Measurements from ENCODE around the gene SNX20. TPM values are rescaled to one million over a fixed set of nuclear protein-coding genes. Genes with fewer than 3 reads are reported as not detected.

SNX20 gene
- total and polyA plus RNA-seq, 10 of the 15 experiments (the other 5 are each of a cell fraction or from before 2014, with no cell fraction given), result 4.6 to 30.8 (median 21.9) TPM

GRCh38 chr16:50642349-50642748 lies 38.8 kb downstream of the SNX20 start (continued):
- TF ChIP-seq, protein P1, sequence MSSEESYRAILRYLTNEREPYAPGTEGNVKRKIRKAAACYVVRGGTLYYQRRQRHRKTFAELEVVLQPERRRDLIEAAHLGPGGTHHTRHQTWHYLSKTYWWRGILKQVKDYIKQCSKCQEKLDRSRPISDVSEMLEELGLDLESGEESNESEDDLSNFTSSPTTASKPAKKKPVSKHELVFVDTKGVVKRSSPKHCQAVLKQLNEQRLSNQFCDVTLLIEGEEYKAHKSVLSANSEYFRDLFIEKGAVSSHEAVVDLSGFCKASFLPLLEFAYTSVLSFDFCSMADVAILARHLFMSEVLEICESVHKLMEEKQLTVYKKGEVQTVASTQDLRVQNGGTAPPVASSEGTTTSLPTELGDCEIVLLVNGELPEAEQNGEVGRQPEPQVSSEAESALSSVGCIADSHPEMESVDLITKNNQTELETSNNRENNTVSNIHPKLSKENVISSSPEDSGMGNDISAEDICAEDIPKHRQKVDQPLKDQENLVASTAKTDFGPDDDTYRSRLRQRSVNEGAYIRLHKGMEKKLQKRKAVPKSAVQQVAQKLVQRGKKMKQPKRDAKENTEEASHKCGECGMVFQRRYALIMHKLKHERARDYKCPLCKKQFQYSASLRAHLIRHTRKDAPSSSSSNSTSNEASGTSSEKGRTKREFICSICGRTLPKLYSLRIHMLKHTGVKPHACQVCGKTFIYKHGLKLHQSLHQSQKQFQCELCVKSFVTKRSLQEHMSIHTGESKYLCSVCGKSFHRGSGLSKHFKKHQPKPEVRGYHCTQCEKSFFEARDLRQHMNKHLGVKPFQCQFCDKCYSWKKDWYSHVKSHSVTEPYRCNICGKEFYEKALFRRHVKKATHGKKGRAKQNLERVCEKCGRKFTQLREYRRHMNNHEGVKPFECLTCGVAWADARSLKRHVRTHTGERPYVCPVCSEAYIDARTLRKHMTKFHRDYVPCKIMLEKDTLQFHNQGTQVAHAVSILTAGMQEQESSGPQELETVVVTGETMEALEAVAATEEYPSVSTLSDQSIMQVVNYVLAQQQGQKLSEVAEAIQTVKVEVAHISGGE (CRISPR knock-in tag; IDR thresholded peaks at IDR 0.05), result no peak
- TF ChIP-seq ZBED1 (IDR thresholded peaks at IDR 0.05; ENCODE audit: borderline replicate concordance) (no peak), EZH2 (IDR thresholded peaks at IDR 0.05; ENCODE audit: borderline replicate concordance, control insufficient read depth, low read depth, low read length) (no peak), NFYB (IDR thresholded peaks at IDR 0.05; ENCODE audit: insufficient read depth, low read depth, low read length) (no peak), ZNF207 (IDR thresholded peaks at IDR 0.05; ENCODE audit: borderline replicate concordance) (no peak), CEBPB (IDR thresholded peaks at IDR 0.05; ENCODE audit: borderline replicate concordance in 1 of 2, low read depth in 2 of 2, low read length in 2 of 2) (no peak), EP300 (IDR thresholded peaks at IDR 0.05; ENCODE audit: borderline replicate concordance in 1 of 2, control insufficient read depth in 1 of 2, low read depth in 2 of 2, low read length in 2 of 2) (no peak)
- TF ChIP-seq, protein P2, sequence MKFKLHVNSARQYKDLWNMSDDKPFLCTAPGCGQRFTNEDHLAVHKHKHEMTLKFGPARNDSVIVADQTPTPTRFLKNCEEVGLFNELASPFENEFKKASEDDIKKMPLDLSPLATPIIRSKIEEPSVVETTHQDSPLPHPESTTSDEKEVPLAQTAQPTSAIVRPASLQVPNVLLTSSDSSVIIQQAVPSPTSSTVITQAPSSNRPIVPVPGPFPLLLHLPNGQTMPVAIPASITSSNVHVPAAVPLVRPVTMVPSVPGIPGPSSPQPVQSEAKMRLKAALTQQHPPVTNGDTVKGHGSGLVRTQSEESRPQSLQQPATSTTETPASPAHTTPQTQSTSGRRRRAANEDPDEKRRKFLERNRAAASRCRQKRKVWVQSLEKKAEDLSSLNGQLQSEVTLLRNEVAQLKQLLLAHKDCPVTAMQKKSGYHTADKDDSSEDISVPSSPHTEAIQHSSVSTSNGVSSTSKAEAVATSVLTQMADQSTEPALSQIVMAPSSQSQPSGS (IDR thresholded peaks at IDR 0.05; ENCODE audit: low read length), result no peak
- TF ChIP-seq, protein P3, sequence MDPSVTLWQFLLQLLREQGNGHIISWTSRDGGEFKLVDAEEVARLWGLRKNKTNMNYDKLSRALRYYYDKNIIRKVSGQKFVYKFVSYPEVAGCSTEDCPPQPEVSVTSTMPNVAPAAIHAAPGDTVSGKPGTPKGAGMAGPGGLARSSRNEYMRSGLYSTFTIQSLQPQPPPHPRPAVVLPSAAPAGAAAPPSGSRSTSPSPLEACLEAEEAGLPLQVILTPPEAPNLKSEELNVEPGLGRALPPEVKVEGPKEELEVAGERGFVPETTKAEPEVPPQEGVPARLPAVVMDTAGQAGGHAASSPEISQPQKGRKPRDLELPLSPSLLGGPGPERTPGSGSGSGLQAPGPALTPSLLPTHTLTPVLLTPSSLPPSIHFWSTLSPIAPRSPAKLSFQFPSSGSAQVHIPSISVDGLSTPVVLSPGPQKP (IDR thresholded peaks at IDR 0.05; ENCODE audit: low read depth, low read length), result no peak
- TF ChIP-seq, protein P4, sequence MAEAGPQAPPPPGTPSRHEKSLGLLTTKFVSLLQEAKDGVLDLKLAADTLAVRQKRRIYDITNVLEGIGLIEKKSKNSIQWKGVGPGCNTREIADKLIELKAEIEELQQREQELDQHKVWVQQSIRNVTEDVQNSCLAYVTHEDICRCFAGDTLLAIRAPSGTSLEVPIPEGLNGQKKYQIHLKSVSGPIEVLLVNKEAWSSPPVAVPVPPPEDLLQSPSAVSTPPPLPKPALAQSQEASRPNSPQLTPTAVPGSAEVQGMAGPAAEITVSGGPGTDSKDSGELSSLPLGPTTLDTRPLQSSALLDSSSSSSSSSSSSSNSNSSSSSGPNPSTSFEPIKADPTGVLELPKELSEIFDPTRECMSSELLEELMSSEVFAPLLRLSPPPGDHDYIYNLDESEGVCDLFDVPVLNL (IDR thresholded peaks at IDR 0.05; ENCODE audit: low read depth, low read length), result no peak

Measured in GM12878 (cell line).